GM12878 (cell line): ENCODE data around the gene CARD10. TPM values are rescaled to one million over a fixed set of nuclear protein-coding genes. Genes with fewer than 3 reads are reported as not detected.

ENCODE experiments used
- ATAC-seq: fragments of 200-7000 bp; cut with Tn5 transposase; 3 replicates; pipeline ENCODE4 v1.9.1; 2020; ENCODE audit warnings: mild to moderate bottlenecking, moderate library complexity
- BruUV-seq: library from RNA; stranded (reverse); fragments of 400-500 nt; replicated peaks from 2 replicates; lab custom pipeline; 2021; lab: Mats Ljungman, UMichigan
- CTCF ChIA-PET: fragments of 300-600 bp; sonication (Branson Sonifier 250); formaldehyde crosslinking; extraction: SDS; loops from one replicate; lab custom pipeline; 2021; ENCODE audit warnings: inconsistent platforms; lab: Yijun Ruan, JAX
- POLR2A ChIA-PET: fragments of 350-600 bp; formaldehyde crosslinking; extraction: SDS; loops from one replicate; lab custom pipeline; 2021; ENCODE audit warnings: inconsistent platforms; lab: Charles Lee
- RAD21 ChIA-PET: fragments of 300-600 bp; sonication (Branson Sonifier 250); formaldehyde crosslinking; loops from one replicate; lab custom pipeline; 2023; ENCODE audit warnings: antibody characterized with exemption; ENCODE audit not compliant: unreplicated experiment; lab: Charles Lee
- SMC1A ChIA-PET: fragments of 300-600 bp; sonication (Branson Sonifier 250); formaldehyde crosslinking; loops from one replicate; lab custom pipeline; 2023; ENCODE audit not compliant: unreplicated experiment, uncharacterized antibody; lab: Charles Lee
- DNase-seq: peaks from one replicate; pipeline ENCODE4 v3.0.0-alpha.2; 2011; ENCODE audit warnings: low read depth, low spot score
- FAIRE-seq: peaks from 3 replicates; lab custom pipeline; 2011; peaks lifted over from hg19 to GRCh38; lab: Jason Lieb, UNC
- H2AFZ ChIP-seq: 2 replicates; pipeline ENCODE4 v1.6.0; 2011; ENCODE audit warnings: low read depth, low read length, control low read depth; ENCODE audit not compliant: control insufficient read depth
- H3K27ac ChIP-seq: 2 replicates; pipeline ENCODE4 v1.5.1; 2011; ENCODE audit warnings: control low read depth; ENCODE audit not compliant: control insufficient read depth, insufficient read depth
- H3K27me3 ChIP-seq, 2 experiments: replicated peaks in 1 of 2; 2 replicates each; pipeline versions ENCODE4 v1.6.0 to v1.6.1; 2011; ENCODE audit warnings: low read length in 1 of 2; ENCODE audit not compliant: control insufficient read depth in 2 of 2, insufficient read depth in 2 of 2
- H3K36me3 ChIP-seq, 2 experiments: 2 replicates each; pipeline ENCODE4 v1.5.1; 2011; ENCODE audit warnings: low read length in 1 of 2; ENCODE audit not compliant: control insufficient read depth in 2 of 2, insufficient read depth in 2 of 2
- H3K4me1 ChIP-seq: 2 replicates; pipeline ENCODE4 v1.6.1; 2011; ENCODE audit warnings: mild to moderate bottlenecking, low read length, moderate library complexity, mixed read lengths; ENCODE audit not compliant: control insufficient read depth, insufficient read depth
- H3K4me2 ChIP-seq: 2 replicates; pipeline ENCODE4 v1.6.0; 2011; ENCODE audit warnings: control low read depth; ENCODE audit not compliant: control insufficient read depth, insufficient read depth
- H3K4me3 ChIP-seq: fragments of 200-600 bp; sonication (generic); 2 replicates; pipeline ENCODE4 v1.5.1; 2016
- H3K79me2 ChIP-seq: 2 replicates; pipeline ENCODE4 v1.6.0; 2011; ENCODE audit warnings: low read length; ENCODE audit not compliant: control insufficient read depth, insufficient read depth
- H3K9ac ChIP-seq: 2 replicates; pipeline ENCODE4 v1.8.0; 2011; ENCODE audit warnings: low read length, control low read depth, mixed read lengths; ENCODE audit not compliant: control insufficient read depth, insufficient read depth
- H3K9me3 ChIP-seq: replicated peaks from 3 replicates; pipeline ENCODE4 v1.5.1; 2011; ENCODE audit warnings: mild to moderate bottlenecking, low read length; ENCODE audit not compliant: control insufficient read depth, insufficient read depth
- H4K20me1 ChIP-seq: 2 replicates; pipeline ENCODE4 v1.6.0; 2011; ENCODE audit not compliant: control insufficient read depth, insufficient read depth
- ASH2L ChIP-seq: fragments of 300-600, 200-600 bp; sonication (generic); IDR thresholded peaks from 2 replicates; pipeline ENCODE4 v1.6.1; 2017; ENCODE audit warnings: low read depth, mild to moderate bottlenecking, borderline replicate concordance
- ATF3 ChIP-seq: IDR thresholded peaks from 2 replicates; pipeline ENCODE4 v1.6.1; 2011; ENCODE audit warnings: low read depth, mild to moderate bottlenecking, low read length, moderate library complexity, borderline replicate concordance; ENCODE audit errors: extremely low read depth
- BHLHE40 ChIP-seq, 2 experiments: fragments of 450-650 bp in 1 of 2; IDR thresholded peaks; 2 replicates each; pipeline ENCODE4 v1.6.1; 2011 to 2017; ENCODE audit warnings: low read depth in 2 of 2, borderline replicate concordance in 1 of 2, improper control_type of control experiment in 1 of 2, low read length in 1 of 2, mild to moderate bottlenecking in 1 of 2
- CBX5 ChIP-seq: sonication (generic); IDR thresholded peaks from 2 replicates; pipeline ENCODE4 v1.6.1; 2016; ENCODE audit warnings: low read depth, moderate library complexity, mild to moderate bottlenecking, inconsistent platforms
- GABPA ChIP-seq: IDR thresholded peaks from 2 replicates; pipeline ENCODE4 v1.6.1; 2014; ENCODE audit warnings: antibody characterized with exemption, low read depth, mild to moderate bottlenecking, inconsistent platforms
- IRF5 ChIP-seq: fragments of 450-650 bp; IDR thresholded peaks from 2 replicates; pipeline ENCODE4 v1.6.1; 2017; ENCODE audit warnings: borderline replicate concordance
- NR2F1 ChIP-seq: fragments of 450-650 bp; conservative IDR thresholded peaks from 2 replicates; pipeline ENCODE4 v1.6.1; 2017; ENCODE audit warnings: mild to moderate bottlenecking
- POLR2AphosphoS5 ChIP-seq: IDR thresholded peaks from 2 replicates; pipeline ENCODE4 v1.6.1; 2011; ENCODE audit warnings: mild to moderate bottlenecking, low read length, inconsistent platforms
- RB1 ChIP-seq: fragments of 450-650 bp; formaldehyde crosslinking; IDR thresholded peaks from 2 replicates; pipeline ENCODE4 v1.6.1; 2017; ENCODE audit warnings: mild to moderate bottlenecking, borderline replicate concordance
- SMC3 ChIP-seq: IDR thresholded peaks from 2 replicates; pipeline ENCODE4 v1.6.1; 2011; ENCODE audit warnings: low read length, improper control_type of control experiment, borderline replicate concordance
- SREBF1 ChIP-seq: IDR thresholded peaks from 2 replicates; pipeline ENCODE4 v1.6.1; 2012; ENCODE audit warnings: mild to moderate bottlenecking, low read length
- WRNIP1 ChIP-seq: IDR thresholded peaks from 2 replicates; pipeline ENCODE4 v1.6.1; 2011; ENCODE audit warnings: low read depth, low read length, improper control_type of control experiment, borderline replicate concordance
- ZBTB4 ChIP-seq: fragments of 450-650 bp; formaldehyde crosslinking; IDR thresholded peaks from 2 replicates; pipeline ENCODE4 v1.4.0; 2022; ENCODE audit warnings: mild to moderate bottlenecking, moderate library complexity
- ZNF24 ChIP-seq: fragments of 450-650 bp; IDR thresholded peaks from 2 replicates; pipeline ENCODE4 v1.6.1; 2017; ENCODE audit warnings: antibody characterized with exemption, mild to moderate bottlenecking
- WGBS: methylation state at CpG from one replicate; pipeline ENCODE4 v1.1.6; 2016; ENCODE audit warnings: low lambda C conversion rate; ENCODE audit not compliant: insufficient replicate concordance, insufficient coverage; ENCODE audit errors: missing lambda C conversion rate; 5-methylcytosine and 5-hydroxymethylcytosine counted together
- in situ Hi-C: fragments of 300-500 bp; cut with MboI; formaldehyde crosslinking; loops from 9 replicates; pipeline ENCODE4 v1.14.3; 2018; ENCODE audit warnings: mixed read lengths
- intact Hi-C: fragments of 100-400 bp; cut with micrococcal nuclease; formaldehyde crosslinking; loops from one replicate; pipeline ENCODE4 v1.14.2; 2022; ENCODE audit not compliant: unreplicated experiment
- polyA plus RNA-seq, 11 experiments: library from polyadenylated mRNA; depleted of rRNA in 4 of 11; unstranded in 6 of 11; stranded (reverse) in 5 of 11; fragments of >200 nt; fragmentation: Nextera tagmentation in 4 of 11; fragmentation: Illumina TruSeq in 1 of 11; extraction: Ambion mirVana in 4 of 11; extraction: Trizol in 1 of 11; gene quantifications; 1 replicate in 1 of 11; 2 replicates in 10 of 11; pipeline versions ENCODE4 v1.2.1 to v1.2.3, GENCODE V29; 2011 to 2016; ENCODE audit warnings: inconsistent platforms in 2 of 11, missing spikeins in 2 of 11, low read depth in 1 of 11
- total RNA-seq, 4 experiments: library from RNA; depleted of rRNA in 3 of 4; stranded (reverse); fragments of >200 nt in 3 of 4; fragmentation: Illumina TruSeq in 1 of 4; extraction: Trizol in 1 of 4; gene quantifications; 2 replicates each; pipeline versions ENCODE4 v1.2.1 to v1.2.3, GENCODE V29; 2013 to 2021

Gene CARD10
- total and polyA plus RNA-seq, 10 of the 15 experiments (the other 5 are each of a cell fraction or from before 2014, with no cell fraction given) = 0.08 to 0.10 (median 0.10) TPM; not detected in 7

GRCh38 chr22:37516456-37516855 lies 2.8 kb downstream of the CARD10 start:
- Histone ChIP-seq H3K4me1 (no peaks in the 10 kb centered on the region), H3K36me3 (no peaks in the 10 kb centered on the region), H3K27ac (no peak overlapping the region), H3K79me2 (no peaks in the 10 kb centered on the region), H3K9ac (no peak overlapping the region), H4K20me1 (no peaks in the 10 kb centered on the region), H2AFZ (no peak overlapping the region), H3K4me2 (no peak overlapping the region), H3K27me3 (peaks cover 7 to 11% of the 10 kb centered on the region in 2 experiments; a peak in 3 of 4 replicates), H3K9me3 (no peaks in the 10 kb centered on the region), H3K4me3 (no peak overlapping the region)
- ATAC-seq = no peak
- ChIA-PET POLR2A (no interaction called here), SMC1A (no interaction called here), CTCF (no interaction called here), RAD21 (no interaction called here)
- TF ChIP-seq ATF3 (no peak), POLR2AphosphoS5 (no peak), CBX5 (no peak), GABPA (no peak), RB1 (no peak), ZNF24 (no peak), WRNIP1 (no peak), ASH2L (no peak), SREBF1 (no peak), SMC3 (no peak), ZBTB4 (CRISPR knock-in tag) (no peak), NR2F1 (no peak), IRF5 (no peak), BHLHE40 (IDR thresholded peaks at IDR 0.05; ENCODE audit: borderline replicate concordance in 1 of 2, low read depth in 2 of 2, low read length in 1 of 2) (no peak)
- in situ Hi-C loops (no loop called here), intact Hi-C loops (no loop called here)
- 94% methylated on average over 1 of the region's 1 CpG for WGBS
- FAIRE-seq = no peak
- DNase-seq = no peak
- BruUV-seq = no TSS peak
